ENCODE data around the gene R3HDM4.

Gene R3HDM4

DNA sequence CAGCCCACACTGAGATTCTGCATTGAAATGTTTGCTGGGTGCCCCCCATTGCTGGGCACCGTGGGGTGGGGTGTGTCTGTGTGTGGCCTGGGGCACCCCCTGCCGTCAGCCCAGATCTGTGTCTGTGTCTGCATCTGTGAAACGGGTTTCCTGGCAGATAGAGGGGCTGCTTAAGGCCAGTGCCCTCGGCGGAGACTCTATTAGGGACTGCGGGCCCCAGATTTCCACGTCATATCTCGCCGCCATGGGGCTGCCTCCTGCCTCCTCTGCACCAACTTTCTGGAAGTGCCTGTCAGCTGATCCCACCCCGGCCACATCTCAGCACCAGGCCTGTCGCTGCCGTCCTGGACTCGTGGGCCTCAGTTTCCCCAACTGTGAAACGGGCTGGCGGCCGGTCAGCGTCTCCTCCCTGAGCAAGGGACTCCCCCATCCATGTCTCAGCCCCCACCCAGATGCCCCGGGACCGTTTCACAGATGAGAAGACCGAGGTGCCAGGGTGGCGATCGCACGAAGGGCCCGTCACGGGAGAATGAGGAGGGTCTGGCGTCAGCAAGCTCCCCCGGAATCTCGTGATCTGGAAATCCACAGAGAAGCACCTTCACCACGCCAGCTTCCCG is 34.2 kb upstream of the R3HDM4 start:
- DNase-seq: no peak

DNA sequence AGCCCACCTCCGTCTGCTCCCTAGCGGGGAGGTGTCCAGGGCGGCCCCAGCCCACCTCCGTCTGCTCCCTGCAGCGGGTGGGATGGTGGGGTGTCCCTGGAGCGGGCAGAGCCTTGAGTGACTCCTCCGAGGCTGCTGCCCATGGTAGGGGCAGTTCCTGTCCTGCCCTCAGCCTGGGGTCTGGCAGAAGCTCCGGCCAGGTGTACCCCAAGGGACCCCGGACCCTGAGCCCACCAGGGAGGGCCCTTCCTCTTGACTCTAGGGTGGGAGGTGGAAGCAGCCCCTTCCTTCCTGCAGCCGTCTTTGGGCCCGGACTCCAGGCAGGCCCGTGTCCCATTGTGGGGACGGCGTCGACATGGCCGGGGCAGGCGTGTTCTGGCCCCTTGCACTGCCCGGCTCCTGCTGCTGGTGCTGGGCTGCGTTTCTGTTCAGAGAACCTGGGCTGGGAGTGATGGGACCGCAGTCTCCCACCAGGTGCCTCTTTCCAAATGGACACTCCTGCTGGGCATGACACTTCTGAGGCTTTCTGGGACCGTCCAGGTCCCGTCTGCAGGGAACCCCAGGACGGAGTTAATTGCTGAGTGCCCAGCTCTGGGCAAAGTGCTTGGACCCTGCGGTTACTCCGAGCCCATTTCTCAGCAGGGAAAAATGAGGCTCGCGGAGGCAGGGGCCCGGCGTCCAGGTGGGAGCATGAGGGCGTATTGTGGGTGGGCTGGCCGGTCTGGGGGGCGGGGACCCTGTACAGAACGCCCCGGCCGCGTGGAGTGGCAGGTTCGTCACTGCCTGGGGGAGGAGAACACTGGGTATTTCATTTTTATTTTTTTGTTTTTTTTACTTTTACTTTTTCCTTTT is 32.6 kb upstream of the R3HDM4 start:
- DNase-seq: no peak

DNA sequence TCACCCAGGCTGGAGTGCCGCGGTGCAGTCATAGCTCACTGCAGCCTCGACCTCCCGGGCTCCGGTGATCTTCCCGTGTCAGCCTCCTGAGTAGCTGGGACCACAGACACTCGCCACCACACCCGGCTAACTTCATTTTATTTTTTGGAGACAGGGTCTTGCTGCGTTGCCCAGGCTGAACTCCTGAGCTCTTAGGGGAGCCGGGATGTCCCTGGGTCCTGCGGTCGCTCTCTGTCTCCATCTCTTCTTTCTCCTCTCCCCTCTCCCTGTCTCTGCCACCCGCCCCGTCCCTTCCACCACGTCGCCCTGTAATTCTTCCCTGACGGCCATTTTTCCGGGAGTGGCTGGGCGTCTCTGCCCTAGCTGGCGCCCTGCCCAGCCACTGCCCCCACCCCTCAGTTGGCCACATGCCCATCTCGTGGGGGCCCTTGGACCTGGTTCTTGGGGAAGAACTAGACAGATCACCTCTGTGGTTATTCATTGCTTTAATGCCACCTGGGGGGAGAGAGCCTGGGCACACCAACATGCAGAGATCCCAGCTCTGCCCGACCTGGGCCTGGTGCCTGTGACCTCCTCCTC is 31.7 kb upstream of the R3HDM4 start:
- no peak for DNase-seq

DNA sequence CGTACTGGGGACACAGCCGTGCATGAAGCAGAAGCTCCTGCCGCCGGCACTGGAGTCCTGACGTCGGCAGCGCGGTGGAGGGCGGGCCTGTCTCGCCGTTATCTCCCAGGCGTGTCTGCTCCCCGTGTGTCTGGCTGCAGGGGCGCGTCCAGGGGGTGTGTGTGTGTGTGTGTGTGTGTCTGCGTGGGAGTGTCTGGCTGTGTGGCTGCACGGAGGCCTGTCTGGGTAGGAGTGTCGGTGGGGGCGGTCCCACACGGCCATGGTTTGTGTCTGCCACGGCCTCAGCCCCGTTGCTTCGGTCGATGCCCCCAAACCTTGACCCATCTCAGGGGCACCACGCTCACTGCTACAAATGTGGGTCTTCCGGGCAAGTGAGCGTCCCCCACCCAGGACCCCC is 31.1 kb upstream of the R3HDM4 start:
- no peak for DNase-seq

DNA sequence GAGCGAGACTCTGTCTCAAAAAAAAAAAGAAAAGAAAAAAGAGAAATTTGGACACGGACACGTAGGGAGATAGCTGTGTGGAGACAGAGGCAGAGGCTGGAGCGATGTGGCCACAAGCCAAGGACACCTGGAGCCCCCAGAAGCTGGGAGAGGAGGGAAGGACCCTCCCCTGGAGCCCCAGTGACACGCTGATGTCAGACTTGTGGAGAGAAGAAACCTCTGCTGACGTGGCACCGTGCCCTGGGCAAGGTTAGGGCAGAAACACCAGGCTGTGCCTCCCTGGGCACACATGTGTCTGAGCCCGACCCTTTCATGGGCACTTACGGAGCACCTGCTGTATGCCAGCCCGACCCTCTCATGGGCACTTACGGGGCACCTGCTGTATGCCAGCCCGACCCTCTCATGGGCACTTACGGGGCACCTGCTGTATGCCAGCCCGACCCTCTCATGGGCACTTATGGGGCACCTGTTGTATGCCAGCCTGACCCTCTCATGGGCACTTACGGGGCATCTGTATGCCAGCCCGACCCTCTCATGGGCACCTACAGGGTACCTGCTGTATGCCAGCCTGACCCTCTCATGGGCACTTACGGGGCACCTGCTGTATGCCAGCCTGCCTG is 30.6 kb upstream of the R3HDM4 start:
- DNase-seq: no peak

DNA sequence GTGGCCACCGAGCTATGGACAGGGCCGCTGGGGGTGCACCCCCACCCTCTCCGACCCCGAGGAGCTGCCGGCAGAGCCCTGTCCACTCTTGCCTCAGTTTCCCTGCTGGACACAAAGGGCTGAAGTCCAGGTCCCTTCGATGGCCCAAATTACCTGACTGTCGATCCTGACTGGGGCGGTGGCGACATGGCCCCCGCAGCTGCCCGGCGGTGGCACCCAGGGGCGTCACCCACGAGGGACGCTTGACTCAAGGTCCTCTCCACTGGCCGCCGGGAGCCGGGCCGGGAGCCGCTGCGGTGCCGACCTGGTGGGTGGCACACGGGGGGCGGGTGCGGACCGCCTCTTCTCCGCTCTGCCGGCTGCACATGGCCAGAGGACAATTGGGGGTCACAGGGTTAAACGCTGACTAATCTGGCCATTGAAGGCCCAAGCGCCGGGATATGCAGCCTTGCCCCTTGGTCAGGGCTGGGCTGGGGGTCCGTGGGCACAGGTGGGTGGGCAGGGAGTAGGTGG is 29.2 kb upstream of the R3HDM4 start:
- no peak for DNase-seq

DNA sequence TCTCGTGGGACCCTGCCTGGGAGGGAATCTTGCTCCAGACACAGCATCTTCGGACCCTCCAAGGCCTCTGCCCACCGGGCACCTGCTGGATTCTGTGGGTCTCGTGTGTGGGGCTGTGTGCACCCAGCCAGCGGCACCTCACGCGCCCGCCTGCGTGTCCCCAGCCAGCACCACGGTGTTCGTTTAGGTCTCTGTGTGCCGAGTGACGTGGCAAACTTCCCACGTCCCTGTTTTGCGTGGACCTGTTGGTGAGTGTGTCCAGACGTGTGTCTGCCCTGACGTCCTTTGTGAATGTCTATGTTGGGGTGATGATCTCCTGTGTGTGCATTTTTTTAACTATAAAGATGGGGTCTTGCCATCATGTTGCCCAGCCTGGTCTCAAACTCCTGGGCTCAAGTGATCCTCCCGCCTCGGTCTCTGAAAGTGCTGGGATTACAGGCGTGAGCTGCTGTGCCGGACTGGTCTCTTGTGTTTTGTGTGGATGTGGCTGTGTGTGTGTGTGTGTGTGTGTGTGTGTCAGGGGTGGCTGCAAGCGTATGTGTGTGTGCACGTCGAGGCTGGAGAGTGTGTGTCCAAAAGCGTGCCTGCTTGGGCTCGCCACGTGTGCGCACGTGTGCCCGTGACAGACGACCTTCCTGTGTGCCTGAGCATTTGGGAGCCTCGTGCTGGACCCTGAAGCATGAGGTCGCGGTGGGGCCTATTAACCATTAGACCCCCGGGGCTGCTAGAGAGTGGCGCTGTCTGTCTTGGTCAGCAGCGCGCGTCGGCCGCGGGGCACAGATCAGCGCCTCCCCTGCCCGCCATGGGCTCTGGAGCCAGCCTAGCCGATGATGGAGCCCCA is 28.5 kb upstream of the R3HDM4 start:
- no peak for DNase-seq

DNA sequence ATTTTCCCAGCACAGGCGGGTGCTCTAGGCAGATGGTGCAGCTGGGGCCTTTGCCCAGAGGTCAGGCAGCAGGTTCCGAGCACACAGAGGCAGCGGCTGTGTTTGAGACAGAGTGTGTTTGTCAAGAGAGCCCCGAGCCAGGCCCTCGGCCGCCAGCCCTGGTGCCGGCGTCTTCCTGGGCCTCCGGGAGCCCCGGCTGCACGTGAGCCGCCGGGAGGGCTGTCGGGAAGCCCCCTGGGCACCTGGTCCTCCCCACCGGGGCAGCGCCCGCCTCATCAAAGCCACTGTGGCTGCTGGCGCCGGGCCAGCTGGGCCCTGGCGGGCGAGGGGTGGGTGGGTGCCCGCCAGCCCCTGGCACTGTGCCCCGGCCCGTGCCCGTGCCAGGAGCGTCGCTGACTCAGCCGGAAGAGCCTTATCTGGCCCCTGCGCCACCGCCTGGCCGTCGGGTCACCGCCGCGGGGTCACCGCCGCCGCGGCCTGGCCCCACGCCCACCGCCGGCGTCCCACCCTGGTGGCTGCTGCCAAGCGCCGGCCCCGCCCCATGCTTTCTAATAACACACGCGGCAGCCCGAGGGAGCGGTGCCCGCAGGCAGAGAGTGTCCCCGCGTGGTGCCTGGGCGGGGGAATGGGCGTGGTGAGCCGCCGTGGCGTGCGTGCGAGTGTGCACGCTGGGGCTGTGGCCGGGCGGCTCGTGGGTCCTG is 27.7 kb upstream of the R3HDM4 start:
- DNase-seq: peak; percentile 66 to 75

DNA sequence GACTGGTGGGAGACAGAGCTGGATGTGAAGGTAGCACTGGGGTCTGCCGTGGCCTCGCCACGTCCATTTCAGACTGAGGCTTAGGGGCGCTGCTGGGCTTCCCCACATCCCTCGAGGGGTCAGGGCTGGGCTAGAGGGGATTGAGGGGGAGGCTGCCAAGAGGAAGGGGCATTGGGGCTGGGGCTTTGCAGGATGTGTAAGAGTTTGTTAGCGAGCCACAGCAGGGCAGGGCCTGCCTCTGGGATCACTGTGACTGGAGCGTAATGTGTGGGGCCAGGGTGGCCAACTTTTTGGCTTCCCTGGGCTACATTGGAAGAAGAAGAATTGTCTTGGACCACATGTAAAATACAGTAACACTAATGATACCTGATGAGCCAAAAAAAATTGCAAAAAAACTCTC is 26.9 kb upstream of the R3HDM4 start:
- no peak for DNase-seq

DNA sequence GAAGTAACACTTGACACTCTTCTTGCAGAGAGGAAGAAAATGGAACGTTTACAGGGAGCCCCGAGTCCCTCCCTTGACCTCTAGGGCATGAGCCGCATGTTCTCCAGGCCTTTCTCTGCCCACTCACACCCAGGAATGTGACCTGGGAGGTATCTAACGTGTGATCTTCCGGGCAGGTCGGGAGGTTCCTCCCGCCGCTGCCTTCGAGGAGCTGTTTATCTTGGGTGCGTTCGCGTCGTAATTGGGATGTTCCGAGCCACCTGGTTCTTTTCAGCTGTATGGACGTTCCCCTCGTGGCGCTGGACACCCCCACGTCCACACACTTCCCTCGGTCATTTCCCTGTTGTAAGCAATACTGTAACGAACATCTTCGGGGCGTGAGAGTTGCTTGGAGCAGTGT is 26.4 kb upstream of the R3HDM4 start:
- DNase-seq: no peak

DNA sequence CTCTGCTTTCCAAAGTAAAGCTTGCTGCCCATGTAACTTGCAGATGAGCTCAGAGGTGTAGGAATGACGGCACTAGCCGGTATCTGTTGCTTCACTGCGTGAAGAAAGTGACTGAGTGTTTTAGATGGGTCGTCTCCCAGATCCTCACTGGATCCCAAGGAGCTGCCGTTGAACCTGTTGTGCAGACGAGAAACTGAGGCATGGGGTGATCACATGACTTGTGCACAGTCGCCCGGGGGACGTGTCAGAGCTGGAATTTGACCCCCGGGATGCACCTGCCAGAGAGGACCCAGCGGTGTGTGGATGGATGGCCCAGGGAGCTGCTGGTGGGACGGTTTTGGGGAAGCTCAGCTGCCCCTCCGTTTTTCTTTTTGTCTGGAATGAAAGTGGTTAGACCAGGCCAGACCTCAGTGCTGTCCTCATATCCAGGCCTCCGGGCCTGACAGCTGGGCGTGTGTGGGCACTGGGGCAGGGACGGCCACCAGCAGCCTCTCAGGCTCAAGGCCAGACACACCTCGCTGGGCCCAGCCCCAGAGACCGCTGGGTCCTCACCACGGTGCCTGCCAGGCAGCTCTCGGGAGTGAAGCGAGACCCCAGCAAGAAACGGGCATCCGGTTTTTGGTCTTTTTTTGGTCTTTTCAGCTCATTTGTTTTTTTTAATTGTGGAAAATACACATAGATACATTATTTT is 25.4 kb upstream of the R3HDM4 start:
- no peak for DNase-seq

DNA sequence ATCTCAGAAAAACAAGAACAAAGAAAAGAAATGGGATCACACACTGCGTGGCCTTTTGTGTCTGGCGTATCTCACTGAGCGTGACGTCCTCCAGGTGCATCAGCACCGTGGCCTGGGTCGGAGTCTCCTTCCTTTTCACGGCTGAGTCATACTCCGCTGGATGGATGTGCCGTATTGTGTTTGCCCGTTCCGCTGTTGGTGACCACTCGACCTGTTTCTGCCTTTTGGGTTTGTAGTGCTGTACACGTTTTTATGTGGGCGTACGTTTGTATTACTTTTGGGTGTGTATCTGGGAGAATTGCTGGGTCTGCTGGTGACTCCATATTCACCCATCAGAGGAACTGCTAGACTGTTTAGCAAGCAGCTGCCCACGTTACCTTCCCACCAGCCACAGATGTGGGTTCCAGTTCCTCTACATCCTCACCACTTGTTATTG is 24.3 kb upstream of the R3HDM4 start:
- peak; percentile 55 to 67 for DNase-seq

DNA sequence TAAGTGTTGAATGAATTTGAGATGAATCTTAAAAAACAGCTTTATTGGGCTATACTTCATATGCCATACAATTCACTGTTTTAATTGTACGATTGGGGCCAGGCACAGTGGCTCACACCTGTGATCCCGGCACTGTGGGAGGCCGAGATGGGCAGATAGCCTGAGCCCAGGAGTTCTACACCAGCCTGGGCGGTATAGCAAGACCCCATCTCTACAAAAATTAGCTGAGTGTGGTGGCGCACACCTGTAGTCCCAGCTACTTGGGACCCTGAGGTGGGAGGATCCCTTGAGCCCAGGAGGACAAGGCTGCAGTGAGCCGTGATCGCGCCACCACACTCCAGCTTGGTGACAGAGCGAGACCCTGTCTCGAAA is 23.1 kb upstream of the R3HDM4 start:
- DNase-seq: no peak

DNA sequence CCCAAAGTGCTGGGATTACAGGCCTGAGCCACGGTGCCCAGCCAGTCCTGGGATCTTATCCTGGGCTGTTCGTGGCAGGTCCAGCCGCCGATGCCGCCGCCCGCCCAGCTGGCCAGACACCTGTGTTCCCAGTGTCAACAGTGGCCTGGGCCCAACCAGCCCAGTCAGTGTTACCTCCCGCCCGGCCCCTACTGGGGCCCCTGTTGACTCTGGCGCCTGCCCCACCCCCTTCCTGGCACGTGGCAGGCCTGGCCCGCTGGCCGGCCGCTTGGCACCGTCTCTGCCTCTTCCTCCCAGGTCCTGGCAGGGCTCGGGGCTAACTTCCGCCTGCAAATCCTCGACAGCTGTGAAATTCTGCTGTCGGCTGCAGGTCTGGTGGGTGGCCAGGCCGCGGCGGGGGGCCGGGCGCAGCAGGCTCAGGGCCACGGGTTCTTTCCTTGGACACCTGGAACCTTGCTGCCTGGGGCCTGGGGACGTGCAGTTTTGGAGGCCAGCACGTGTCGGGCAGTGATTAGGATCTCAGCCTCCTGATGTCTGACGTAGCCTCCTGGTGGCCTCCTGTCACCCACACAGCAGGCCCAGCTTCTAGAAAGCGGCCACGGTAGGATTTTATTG is 22.0 kb upstream of the R3HDM4 start:
- DNase-seq: no peak

DNA sequence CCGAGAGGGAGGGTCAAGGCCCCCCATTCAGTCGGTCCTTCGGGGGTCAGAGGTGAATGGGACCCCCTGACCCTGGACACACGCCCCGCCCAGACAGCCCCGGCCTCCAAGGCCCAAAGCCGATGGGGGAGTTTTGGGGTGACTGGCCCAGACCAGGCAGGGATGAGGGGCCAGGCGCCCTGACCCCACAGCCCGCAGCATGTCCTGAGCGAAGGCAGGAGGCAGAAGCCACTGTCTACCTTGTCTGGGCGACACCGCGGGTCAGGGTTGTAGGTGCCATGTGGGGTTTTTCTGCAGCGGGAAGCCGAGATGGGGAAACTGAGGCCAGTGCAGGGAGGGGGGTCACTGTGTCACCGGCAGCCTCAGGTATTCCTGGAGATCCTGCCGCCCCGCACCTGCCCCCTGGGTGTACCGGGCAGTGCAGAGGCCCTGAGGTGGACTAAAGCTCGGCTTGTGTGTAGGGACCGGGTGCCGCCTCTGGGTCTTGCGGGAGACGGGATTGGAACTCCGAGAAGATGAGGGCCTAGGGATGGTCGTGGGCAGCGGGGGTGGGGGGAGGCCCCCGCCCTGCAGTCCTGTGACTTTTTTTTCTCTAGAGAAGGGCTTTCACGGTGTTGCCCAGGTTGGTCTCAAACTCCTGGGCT is 21.3 kb upstream of the R3HDM4 start:
- no peak for DNase-seq

DNA sequence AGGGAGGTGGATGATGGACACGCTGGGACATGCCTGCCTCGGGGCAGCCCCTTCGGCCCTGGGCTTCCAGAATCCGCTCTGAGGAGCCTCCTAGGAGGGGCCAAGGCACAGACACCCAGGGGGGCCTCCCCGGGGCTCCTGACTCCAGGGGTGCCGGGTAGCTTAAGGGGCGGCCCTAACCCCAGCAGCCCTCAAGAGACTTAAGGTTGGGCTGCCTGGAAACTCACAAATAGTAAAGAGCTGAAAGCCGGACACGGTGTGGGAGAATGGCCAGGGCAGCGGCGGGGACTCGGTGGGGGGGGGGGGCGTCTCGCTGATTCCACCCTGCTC is 20.5 kb upstream of the R3HDM4 start:
- DNase-seq: no peak

DNA sequence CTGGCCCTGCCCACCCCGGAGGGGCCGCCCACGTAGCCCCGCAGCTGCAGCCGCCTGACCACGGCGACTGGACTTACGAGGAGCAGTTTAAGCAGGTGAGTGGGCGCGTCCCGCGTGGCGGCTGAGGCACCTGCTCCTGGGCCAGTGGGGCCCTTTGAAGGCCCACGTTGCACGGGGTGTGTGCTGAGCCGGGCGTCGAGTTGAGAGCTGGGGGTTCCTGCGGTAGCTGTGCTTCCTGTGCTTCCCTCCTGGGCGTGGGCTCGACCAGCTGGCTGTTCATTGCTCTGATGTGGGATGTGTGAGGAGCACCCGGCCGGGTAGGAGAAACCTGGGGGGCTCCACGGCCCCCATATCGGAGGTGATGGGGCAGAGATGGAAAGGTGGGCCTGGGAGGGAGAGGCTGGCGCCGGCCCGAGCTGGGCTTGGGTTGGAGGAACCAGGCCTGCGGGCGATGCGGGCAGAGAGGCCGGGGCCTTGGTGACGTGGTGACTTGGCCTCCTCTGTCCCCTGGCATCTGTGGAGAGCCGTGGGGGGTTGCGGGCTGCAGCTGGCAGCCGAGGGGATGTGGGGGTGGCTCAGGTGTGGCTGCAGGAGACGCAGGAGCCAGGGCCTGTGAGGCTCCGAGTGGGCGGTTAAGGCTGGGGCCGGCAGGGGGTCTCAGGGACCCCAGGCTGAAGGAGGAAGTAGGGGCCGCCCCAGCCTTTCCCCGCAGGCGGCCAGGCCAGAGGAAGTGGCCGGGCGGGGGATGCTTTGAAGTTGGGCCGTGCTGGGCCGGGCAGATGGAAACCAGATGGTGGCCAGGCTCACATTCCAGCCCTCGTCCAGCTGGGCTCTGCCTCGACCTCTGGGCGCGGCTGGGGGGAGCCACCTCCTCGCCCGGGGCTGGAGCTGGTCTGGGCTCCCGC is 19.9 kb upstream of the R3HDM4 start:
- DNase-seq: peak; percentile 43 to 49

DNA sequence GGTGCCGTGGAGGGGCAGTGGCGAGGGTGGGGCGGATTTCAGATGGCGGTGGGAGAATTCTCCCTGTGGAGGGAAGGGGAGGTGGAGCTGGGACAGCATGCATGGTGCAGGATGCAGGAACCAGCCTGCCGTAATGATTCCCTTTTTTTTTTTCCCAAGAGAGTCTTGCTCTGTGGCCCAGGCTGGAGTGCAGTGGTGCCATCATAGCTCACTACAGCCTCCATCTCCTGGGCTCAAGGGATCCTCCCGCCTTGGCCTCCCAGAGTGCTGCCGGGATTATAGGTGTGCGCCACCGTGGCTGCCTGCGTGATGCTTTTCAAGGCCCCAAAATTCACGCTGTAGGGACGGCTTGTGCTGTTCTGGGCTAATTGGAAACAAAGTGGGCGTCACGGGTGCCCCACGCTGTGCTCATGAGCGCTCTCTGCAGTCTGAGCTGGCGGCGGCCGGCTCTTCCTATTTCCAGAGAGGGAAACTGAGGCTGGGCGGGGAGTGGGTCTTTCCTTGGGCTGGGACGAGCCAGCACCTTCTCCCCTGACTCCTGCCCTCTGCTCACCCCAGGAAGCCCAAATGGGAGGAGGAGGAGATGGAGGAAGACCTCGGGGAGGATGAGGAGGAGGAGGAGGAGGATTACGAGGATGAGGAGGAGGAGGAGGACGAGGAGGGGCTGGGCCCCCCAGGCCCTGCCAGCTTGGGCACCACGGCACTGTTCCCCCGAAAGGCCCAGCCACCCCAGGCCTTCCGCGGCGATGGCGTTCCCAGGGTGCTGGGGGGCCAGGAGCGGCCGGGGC is 19.0 kb upstream of the R3HDM4 start:
- no peak for DNase-seq

DNA sequence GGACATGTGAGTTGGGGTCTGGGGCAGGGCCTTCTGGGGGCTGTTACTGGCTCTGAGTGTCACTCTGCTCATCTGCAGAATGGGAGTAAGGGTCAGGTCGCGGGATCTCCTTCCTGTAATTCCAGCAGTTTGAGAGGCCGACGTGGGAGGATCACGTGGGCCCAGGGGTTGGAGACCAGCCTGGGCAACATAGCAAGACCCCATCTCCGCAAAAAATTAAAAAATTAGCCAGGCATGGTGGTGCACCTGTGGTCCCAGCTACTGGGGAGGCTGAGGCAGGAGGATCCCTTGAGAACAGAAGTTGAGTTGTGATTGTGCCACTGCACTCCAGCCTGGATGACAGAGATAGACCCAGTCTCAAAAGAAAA is 16.9 kb upstream of the R3HDM4 start:
- no peak for DNase-seq

Data from activated T-cell treated with anti-CD3 and anti-CD28 coated beads, Interleukin-2, amount 50 U/mL, for 48 hours (primary cell).